CD4-positive, alpha-beta T cell treated with Interleukin-1 beta for 1 hour (primary cell): ENCODE measurements around the gene SFXN5.
"Not testable (repeated sequence)": the region's sequence is repeated elsewhere in the genome, so short reads cannot be mapped to it uniquely, and the experiment has no call there.

Source experiments
- DNase-seq, 2 donors: peaks; one replicate each; pipeline ENCODE4 v3.0.0-alpha.2; 2020 to 2022

Gene SFXN5

GRCh38 chr2:73100956-73101355 lies 29.4 kb upstream of the SFXN5 start:
- DNase-seq = no peak

GRCh38 chr2:73099486-73099885 lies 28.0 kb upstream of the SFXN5 start:
- DNase-seq = no peak

GRCh38 chr2:73095910-73096309 lies 24.4 kb upstream of the SFXN5 start:
- no peak for DNase-seq

GRCh38 chr2:73093601-73094218 lies 22.2 kb upstream of the SFXN5 start:
- DNase-seq = not testable (repeated sequence)

- no peak for DNase-seq
Observed at GRCh38 chr2:73092146-73092783, 20.8 kb upstream of the SFXN5 start.

GRCh38 chr2:73091696-73092095 lies 20.2 kb upstream of the SFXN5 start:
- no peak for DNase-seq

- DNase-seq = no peak
Observed at GRCh38 chr2:73091164-73091563, 19.7 kb upstream of the SFXN5 start.

- DNase-seq = no peak
Observed at GRCh38 chr2:73089270-73090030, 17.9 kb upstream of the SFXN5 start.

- DNase-seq = no peak
Observed at GRCh38 chr2:73088703-73089102, 17.2 kb upstream of the SFXN5 start.

GRCh38 chr2:73088211-73088610 lies 16.7 kb upstream of the SFXN5 start:
- no peak for DNase-seq

GRCh38 chr2:73087311-73087710 lies 15.8 kb upstream of the SFXN5 start:
- DNase-seq = no peak

GRCh38 chr2:73085691-73086090 lies 14.2 kb upstream of the SFXN5 start:
- peak; percentile 77 to 81 for DNase-seq

- no peak for DNase-seq
Observed at GRCh38 chr2:73084971-73085370, 13.5 kb upstream of the SFXN5 start.

- DNase-seq = no peak
Observed at GRCh38 chr2:73083886-73084800, 12.6 kb upstream of the SFXN5 start.

GRCh38 chr2:73082523-73083410 lies 11.3 kb upstream of the SFXN5 start:
- DNase-seq = no peak

- no peak for DNase-seq
Observed at GRCh38 chr2:73081181-73081671, 9.7 kb upstream of the SFXN5 start.

- DNase-seq = no peak
Observed at GRCh38 chr2:73080321-73081131, 9.0 kb upstream of the SFXN5 start.

- DNase-seq = no peak
Observed at GRCh38 chr2:73079636-73080035, 8.1 kb upstream of the SFXN5 start.

GRCh38 chr2:73078457-73079411 lies 7.2 kb upstream of the SFXN5 start:
- DNase-seq = no peak

GRCh38 chr2:73077424-73077795 lies 5.9 kb upstream of the SFXN5 start:
- no peak for DNase-seq
